VCaP (cell line): Measurements from ENCODE around the gene NLRP14.

Source experiments
- H3K27ac ChIP-seq: fragments of 450-650 bp; 2 replicates; pipeline ENCODE4 v1.5.1; 2017
- CTCF ChIP-seq: fragments of 450-650 bp; conservative IDR thresholded peaks from 2 replicates; pipeline ENCODE4 v1.5.1; 2017; ENCODE audit warnings: mild to moderate bottlenecking, moderate library complexity

NLRP14 gene

GRCh38 chr11:7030836-7031235 is 10.6 kb downstream of the NLRP14 start:
- H3K27ac ChIP-seq = no peak overlapping the region
- no peak for TF ChIP-seq CTCF

- H3K27ac ChIP-seq = peak overlapping the region; percentile 40; the same call in 1 of the 2 replicates
- TF ChIP-seq CTCF = no peak
Measured at GRCh38 chr11:7031471-7031871, 11.2 kb downstream of the NLRP14 start.

DNA sequence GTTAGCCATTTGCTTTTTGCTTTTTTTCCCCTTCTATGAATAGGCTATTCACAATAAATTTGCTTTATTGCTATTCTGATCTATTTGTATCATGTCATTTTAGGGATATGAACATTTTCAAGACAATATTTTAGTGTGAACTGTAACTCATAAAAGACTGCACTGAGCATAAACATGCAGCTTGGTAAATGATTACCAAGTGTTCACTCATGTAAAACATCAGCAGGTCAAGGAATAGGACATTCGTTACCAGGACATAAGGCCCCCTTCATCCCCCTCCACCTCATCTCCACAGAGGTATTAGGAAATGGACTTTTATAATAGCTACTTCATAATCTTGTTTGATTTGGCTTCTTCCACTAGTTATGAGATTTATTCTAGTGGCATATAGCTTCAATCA is 12.4 kb downstream of the NLRP14 start:
- no peak for TF ChIP-seq CTCF
- peak overlapping the region; percentile 40 for H3K27ac ChIP-seq

- no peak for TF ChIP-seq CTCF
- H3K27ac ChIP-seq = no peak overlapping the region
Measured at GRCh38 chr11:7034019-7034418, 13.7 kb downstream of the NLRP14 start.

- no peak for TF ChIP-seq CTCF
- H3K27ac ChIP-seq = no peak overlapping the region
Measured at GRCh38 chr11:7046474-7047175, 26.3 kb downstream of the NLRP14 start.

DNA sequence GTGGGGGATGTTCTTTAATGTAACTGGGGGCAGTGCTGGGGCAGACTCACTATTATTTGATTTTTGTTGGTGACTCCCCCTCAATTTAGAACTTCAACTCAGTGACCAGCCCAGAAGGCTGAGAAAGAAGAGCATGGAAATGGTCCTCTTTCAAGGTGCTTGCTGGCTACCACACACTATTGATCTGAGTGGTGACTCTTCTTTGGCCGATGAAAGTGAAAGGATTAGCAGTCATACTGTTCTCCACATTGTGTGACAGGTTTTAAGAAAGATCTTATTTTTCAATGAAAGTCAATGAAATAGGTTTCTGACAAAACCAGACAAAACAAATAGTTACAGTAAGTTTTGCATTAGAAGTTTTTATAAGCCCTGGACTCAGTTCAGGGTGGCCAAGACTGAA is 29.9 kb downstream of the NLRP14 start:
- no peak for TF ChIP-seq CTCF
- H3K27ac ChIP-seq = no peak overlapping the region

- TF ChIP-seq CTCF = no peak
- no peak overlapping the region for H3K27ac ChIP-seq
Measured at GRCh38 chr11:7056828-7057513, 36.7 kb downstream of the NLRP14 start.
